AG09319 (cell line): Measurements from ENCODE around the gene STXBP3.

Experiments used
- DNase-seq: peaks from one replicate; pipeline ENCODE4 v3.0.0-alpha.2; 2010; ENCODE audit warnings: low read depth; ENCODE audit errors: extremely low read depth
- TF ChIP-seq, protein P1 (sequence below): IDR thresholded peaks from 2 replicates; pipeline ENCODE4 v1.5.1; 2011; ENCODE audit warnings: low read depth, mild to moderate bottlenecking, inconsistent platforms, low read length, moderate library complexity

STXBP3 gene

DNA sequence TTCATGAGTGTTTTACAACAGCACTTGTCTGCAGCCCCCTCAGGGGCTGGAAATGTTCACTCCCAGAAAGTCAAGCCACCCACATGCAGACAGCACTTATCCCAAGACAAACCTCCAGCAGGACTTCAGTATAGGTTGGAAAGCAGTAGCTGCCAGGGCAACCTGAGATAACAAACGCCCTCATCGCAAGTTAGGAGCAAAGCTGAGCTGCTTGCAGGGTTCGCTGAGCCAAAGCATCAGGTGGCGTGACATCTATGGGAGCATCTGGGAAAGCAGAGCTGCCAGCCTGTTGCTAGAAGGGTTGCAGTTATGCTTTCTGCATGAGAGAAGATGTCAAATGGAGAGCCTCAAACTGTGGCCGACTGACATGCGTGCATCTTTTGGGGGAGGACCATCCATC, 4.2 kb upstream of the STXBP3 start:
- DNase-seq = no peak
- TF ChIP-seq, protein P1, sequence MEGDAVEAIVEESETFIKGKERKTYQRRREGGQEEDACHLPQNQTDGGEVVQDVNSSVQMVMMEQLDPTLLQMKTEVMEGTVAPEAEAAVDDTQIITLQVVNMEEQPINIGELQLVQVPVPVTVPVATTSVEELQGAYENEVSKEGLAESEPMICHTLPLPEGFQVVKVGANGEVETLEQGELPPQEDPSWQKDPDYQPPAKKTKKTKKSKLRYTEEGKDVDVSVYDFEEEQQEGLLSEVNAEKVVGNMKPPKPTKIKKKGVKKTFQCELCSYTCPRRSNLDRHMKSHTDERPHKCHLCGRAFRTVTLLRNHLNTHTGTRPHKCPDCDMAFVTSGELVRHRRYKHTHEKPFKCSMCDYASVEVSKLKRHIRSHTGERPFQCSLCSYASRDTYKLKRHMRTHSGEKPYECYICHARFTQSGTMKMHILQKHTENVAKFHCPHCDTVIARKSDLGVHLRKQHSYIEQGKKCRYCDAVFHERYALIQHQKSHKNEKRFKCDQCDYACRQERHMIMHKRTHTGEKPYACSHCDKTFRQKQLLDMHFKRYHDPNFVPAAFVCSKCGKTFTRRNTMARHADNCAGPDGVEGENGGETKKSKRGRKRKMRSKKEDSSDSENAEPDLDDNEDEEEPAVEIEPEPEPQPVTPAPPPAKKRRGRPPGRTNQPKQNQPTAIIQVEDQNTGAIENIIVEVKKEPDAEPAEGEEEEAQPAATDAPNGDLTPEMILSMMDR = no peak

DNA sequence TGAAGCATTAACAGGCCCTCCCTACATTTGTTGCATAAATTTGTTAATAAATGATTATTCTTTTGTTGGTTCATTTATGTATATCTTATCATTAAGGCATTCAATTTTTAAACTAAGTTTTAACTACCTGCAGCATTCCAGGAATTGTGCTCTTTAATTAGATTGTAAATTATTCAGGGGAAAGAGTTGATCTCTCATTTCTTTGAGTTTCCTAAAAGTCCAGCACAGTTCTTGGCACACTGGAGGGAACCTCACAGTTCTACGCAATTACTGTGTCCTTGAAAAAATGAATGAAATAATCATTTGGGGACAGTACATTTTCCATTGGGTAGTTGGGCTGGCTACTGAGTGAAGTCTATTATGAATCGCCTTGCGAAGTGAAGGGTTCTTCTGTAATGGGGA, 493 bp upstream of the STXBP3 start:
- TF ChIP-seq, protein P1 = no peak
- no peak for DNase-seq

DNA sequence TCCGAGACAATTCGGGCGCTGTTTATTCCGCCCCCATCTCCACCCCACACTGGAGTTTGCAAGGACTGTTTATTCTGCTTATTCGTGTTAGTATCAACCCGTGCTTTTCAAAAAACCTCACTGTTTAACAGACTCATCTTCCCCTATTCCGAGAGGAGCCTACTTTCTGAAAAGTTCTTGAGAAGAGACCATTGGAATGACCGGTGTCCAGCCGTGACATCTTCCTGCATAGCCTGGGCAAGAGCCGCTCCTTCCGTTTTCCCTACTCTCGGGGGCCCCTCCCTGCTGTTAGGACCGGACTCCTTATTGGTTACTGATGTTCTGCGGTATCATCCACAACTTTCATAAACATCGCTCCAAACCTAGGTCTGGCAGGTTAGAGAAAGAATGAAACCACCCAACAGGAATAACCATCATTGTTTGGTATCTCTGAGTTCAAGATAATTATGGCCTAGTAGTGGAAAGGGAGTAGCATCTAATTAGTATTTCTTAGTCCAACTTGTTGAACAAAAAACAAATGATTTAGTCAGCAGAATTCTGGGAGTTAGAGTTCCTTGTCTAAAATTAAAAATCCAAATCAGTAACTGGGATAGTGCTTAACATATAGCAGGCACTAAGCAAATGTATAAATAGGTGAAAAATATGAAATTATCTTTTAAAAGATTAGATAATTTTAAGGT, 837 bp downstream of the STXBP3 start:
- DNase-seq = peak; percentile 48
- TF ChIP-seq, protein P1 = no peak

DNA sequence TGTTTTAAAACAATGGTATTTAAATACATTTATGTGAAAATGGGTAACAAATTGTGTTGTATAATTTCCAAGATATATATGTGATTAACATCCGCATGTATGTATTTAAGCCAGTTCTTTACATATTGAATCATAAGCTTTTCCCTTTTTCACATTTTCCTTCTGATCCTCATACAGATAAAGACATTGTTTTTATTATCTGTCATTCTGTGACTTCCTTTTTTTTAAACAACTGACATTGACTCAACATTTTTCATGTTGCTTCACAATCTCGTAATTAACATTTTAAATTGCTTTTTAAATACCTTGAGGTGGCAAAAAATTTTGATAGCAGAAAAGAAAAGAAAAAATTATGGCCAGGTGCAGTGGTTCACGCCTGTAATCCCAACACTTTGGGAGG, 1.4 kb downstream of the STXBP3 start:
- no peak for DNase-seq
- TF ChIP-seq, protein P1 = no peak

DNA sequence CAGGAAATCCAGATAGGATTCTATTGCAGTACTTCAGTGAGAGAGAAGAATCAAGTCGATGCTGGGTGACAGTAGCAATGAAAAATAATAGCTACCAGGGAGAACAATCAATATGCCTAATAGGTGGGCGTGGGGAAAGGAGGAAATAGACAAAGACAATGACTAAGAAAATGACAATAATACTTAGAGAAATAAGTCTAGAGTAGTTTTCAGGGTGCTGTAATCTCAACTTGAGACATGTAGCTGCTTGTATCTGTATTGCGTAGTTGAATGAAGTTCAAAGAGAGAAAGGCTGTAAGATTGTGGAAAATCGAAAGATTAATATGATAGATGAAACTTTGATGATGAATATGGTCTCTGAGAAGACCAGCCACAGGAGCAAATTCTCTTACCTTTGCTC, 2.6 kb downstream of the STXBP3 start:
- DNase-seq = no peak
- TF ChIP-seq, protein P1 = no peak

DNA sequence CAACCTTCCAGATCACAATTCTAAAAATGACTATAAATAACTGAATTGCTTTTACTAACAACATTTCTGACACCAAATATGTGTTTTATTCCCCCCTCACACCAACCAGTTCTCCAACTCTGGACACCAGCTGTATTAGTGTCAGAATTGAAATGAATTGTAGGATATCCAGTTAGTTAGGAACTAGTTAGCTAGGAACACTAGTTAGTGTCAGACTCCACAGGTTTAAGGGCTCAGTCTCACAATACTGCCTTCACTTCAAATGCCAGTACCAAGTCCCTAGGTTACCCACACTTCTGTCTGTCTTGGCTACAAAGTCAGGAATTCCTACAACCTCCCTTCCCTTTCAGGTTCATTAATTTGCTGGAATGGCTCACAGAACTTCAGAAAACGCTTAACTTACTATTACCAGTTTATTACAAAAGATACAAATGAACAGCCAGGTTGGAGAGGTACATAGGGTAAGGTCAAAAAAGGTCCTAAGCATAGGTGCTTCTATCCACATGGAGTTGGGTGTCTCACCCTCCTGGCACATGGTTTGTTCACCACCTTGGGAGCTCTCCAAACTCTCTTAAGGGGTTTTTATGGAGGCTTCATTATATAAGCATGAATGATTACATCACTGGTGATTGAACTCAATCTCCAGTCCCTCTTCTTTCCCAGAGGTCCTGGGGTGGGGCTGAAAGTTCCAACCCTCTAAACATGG, 4.2 kb downstream of the STXBP3 start:
- DNase-seq = no peak
- TF ChIP-seq, protein P1 = no peak

DNA sequence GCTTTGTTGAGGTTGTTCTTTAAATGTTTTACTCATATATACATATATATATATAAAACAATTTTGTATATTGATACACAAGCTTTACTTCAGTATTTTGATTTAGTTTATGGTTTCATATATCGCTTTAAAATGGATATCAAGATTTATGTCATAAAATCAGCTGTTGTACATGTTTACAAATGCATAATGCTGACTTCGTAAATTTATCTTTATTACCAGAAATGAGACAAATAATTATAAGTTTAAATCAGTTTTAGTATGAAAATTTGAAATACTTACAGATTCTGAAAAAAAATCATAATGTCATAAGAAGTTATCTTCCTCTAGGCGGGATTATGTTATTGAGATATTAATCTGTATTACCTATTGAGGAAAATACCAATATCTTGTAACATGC, 6.9 kb downstream of the STXBP3 start:
- DNase-seq = no peak
- TF ChIP-seq, protein P1 = no peak
